SH-SY5Y (cell line): Measurements from ENCODE around the gene IL1R1.

Experiments used
- GATA2 ChIP-seq: IDR thresholded peaks from 2 replicates; pipeline ENCODE4 v1.6.1; 2011; ENCODE audit warnings: mild to moderate bottlenecking, low read depth, low read length
- GATA3 ChIP-seq: IDR thresholded peaks from 2 replicates; pipeline ENCODE4 v1.6.1; 2011; ENCODE audit warnings: low read depth, mild to moderate bottlenecking, low read length, moderate library complexity

The IL1R1 gene

DNA sequence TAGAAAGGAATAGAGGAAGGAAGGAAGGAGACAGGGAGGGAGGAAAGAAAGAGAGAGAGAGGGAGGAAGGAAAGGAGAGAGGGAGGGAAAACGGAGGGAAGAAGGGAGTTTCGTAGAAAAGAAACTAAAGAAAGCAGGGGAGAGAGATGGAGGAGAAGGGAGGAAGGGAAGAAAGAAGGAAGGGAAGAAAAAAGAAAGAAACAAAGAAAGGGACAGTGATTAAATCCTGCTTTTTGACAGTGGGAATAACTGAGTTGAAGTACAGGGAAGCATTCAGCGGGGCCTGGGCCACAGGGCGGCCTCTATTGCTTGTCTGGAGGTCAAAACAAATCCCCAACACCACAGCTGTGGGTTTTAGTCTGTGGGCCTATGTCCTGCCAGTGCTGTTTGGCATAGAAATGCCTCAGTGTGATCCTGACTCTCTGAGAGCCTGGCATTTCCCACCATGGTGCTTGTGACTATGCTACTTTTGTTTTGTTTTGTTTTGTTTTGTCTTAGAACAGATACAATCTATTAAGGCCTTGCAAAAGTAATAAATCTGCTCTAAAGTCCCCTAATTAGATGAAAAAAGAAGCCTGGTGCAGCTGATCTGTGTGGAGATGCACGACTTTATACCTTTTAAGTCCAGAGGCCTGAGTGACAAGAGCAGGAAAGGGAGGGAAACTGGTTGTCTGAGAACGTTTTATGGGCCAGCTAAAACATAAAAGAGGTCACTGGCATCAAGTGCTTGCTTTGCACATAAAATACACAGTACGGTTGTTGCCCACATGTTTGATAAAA is 84.3 kb downstream of the IL1R1 start:
- TF ChIP-seq GATA2 (no peak), GATA3 (no peak)

DNA sequence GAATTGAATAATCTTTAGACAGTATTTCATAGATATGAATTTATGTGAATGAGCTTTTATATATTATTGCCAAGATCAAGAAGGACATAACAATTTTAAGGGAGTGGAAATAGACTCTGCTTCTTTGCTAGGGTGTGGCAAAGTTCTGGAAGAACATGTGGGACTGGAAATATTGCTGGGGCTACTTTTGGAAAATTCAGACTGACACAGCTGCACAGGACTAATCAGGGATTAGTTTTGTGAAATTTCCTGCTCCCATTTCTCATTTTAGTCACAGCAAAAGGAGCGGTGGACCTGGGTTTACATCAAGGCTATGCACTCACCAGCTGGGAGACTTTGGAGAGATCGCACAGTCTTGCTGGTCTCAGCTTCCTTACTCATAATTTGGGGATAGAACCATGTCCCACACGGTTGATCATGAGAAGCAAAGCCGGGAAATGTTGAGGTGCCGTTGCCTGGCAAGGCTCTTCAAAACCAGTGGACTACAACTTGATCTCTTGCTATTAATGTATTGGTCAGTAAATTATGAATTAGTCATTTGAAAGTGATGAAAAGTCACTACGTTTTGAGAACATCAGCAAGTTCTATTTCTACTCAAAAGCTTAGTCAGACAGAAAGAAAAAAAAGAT is 86.7 kb downstream of the IL1R1 start:
- TF ChIP-seq GATA3 (no peak), GATA2 (no peak)
